ENCODE results near the gene MANEA. TPM values are rescaled to one million over a fixed set of nuclear protein-coding genes. Genes with fewer than 3 reads are reported as not detected.

MANEA gene
- total and polyA plus RNA-seq, 3 donors from 2014 or later = 10.9 to 13.0 (median 11.3) TPM

DNA sequence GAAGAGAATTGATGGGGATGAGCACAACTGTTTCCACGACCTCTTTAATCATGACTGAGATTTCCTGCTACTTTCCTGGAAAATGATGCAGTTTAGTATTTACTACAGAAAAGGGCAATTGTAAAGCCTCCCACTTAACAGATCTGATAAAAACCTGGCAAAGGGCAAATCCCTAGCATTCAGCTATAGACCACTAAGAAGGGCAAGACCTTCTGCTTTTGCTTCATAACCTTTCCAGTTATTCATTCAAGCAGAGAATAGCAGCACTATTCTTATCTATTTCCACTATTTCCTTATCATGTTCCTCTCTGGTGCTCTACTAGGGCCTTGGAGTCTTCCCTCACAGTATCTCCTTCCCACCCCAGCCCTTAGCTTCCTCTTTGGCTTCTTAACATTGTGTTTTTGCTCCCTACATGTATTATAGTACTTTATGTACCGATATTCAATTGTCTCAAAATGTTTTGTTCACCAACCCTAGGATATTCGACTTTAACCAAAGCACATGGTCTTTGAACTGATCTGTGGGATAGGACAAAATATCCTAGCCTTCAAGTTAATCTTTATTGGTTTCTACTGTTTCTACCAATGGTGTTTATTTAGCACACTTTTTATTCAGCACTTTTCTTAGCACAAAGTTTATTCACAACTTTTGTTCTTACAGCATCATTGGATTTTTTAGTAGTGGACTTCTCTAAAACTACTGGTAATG is 32.7 kb upstream of the MANEA start:
- TF ChIP-seq CTCF (IDR thresholded peaks at IDR 0.05) (no peak), POLR2A (IDR thresholded peaks at IDR 0.05) (no peak)
- Histone ChIP-seq H3K27me3 (no peaks in the 10 kb centered on the region), H3K36me3 (ENCODE audit: low read depth, missing control alignments) (no peaks in the 10 kb centered on the region), H3K4me1 (peaks cover 7% of the 10 kb centered on the region), H3K4me3 (no peak overlapping the region), H3K9me3 (no peaks in the 10 kb centered on the region), H3K27ac (peak overlapping the region; percentile 16 to 57)
- intact Hi-C loops (cut with DNase I; ENCODE audit: low total_unique reads) = no loop called here
- DNase-seq = no peak
- WGBS, 2 donors = 18 to 29% methylated on average over 3 of the region's 3 CpGs

GRCh38 chr6:95545226-95545625 is 32.1 kb upstream of the MANEA start:
- WGBS, 2 donors = 28 to 41% methylated on average over 3 of the region's 3 CpGs
- DNase-seq = peak; percentile 52
- H3K27ac ChIP-seq = peak overlapping the region; percentile 16 to 57

DNA sequence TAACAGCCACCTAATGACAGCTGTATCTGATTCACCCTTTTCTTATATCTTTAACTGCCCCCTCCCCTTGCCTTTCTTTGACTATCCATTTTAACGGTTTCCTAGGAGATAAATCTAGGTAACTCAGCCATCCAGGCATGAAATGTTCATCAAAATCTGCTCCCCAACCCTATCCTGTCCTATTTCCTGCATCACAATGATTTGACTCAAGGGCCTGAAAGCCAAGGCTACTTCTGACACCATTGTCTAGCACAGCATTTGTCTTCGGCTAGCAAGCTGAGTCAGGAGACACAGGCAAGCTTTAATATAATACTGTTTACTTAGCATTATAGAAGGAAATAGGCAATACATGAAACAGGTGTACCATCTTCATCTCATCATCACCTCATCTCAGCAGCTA is 31.6 kb upstream of the MANEA start:
- Histone ChIP-seq H3K4me1 (peaks cover 7% of the 10 kb centered on the region), H3K36me3 (ENCODE audit: low read depth, missing control alignments) (no peaks in the 10 kb centered on the region), H3K9me3 (no peaks in the 10 kb centered on the region), H3K27ac (peak overlapping the region in 1 of 2 donors; percentile 57), H3K4me3 (no peak overlapping the region), H3K27me3 (no peaks in the 10 kb centered on the region)
- intact Hi-C loops (cut with DNase I; ENCODE audit: low total_unique reads) = no loop called here
- DNase-seq = no peak
- 58 to 70% methylated on average over 2 of the region's 2 CpGs for WGBS, 2 donors
- TF ChIP-seq CTCF (IDR thresholded peaks at IDR 0.05) (no peak), POLR2A (IDR thresholded peaks at IDR 0.05) (no peak)

More at GRCh38 chr6:95545226-95545625, 32.1 kb upstream of the MANEA start:
- Histone ChIP-seq H3K36me3 (ENCODE audit: low read depth, missing control alignments) (no peaks in the 10 kb centered on the region), H3K4me3 (no peak overlapping the region), H3K9me3 (no peaks in the 10 kb centered on the region), H3K4me1 (peaks cover 7% of the 10 kb centered on the region), H3K27me3 (no peaks in the 10 kb centered on the region)
- no peak for TF ChIP-seq CTCF (IDR thresholded peaks at IDR 0.05)
- TF ChIP-seq POLR2A (IDR thresholded peaks at IDR 0.05) = no peak
- intact Hi-C loops (cut with DNase I; ENCODE audit: low total_unique reads) = no loop called here

- no peak overlapping the region for H3K4me3 ChIP-seq
- H3K27ac ChIP-seq = no peak overlapping the region
- peaks cover 7% of the 10 kb centered on the region for H3K4me1 ChIP-seq
- H3K9me3 ChIP-seq = no peaks in the 10 kb centered on the region
- 83 to 88% methylated on average over 1 of the region's 1 CpG for WGBS, 2 donors
- no peak for DNase-seq
- intact Hi-C loops (cut with DNase I; ENCODE audit: low total_unique reads) = no loop called here
- H3K27me3 ChIP-seq = no peaks in the 10 kb centered on the region
- TF ChIP-seq POLR2A (IDR thresholded peaks at IDR 0.05) (no peak), CTCF (IDR thresholded peaks at IDR 0.05) (no peak)
- no peaks in the 10 kb centered on the region for H3K36me3 ChIP-seq (ENCODE audit: low read depth, missing control alignments)
Observed at GRCh38 chr6:95546148-95546547, 31.2 kb upstream of the MANEA start.

DNA sequence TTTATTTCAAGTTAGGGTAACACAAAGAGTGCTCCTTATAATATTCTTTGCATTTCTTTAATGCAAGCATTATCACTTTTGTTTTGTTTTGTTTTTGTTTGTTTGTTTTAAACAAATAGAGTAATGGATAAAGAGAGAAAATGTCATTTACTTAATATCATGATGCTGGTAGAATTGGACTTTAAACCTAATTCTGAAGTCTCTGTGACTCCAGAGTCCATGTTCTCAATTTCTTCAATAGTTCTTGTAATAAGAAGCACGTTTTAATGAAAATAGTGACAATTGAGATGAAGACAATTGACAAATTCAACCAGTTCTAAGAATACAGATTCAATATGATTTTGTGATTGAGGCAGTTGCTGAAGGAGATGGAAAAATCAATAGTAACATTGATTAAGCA is 30.3 kb upstream of the MANEA start:
- no peak for TF ChIP-seq POLR2A (IDR thresholded peaks at IDR 0.05)
- TF ChIP-seq CTCF (IDR thresholded peaks at IDR 0.05) = no peak
- intact Hi-C loops (cut with DNase I; ENCODE audit: low total_unique reads) = no loop called here
- H3K27me3 ChIP-seq = no peaks in the 10 kb centered on the region
- no peak overlapping the region for H3K4me3 ChIP-seq
- no peak overlapping the region for H3K27ac ChIP-seq
- DNase-seq = no peak
- no peaks in the 10 kb centered on the region for H3K9me3 ChIP-seq
- no peaks in the 10 kb centered on the region for H3K36me3 ChIP-seq (ENCODE audit: low read depth, missing control alignments)
- 92 to 94% methylated on average over 1 of the region's 1 CpG for WGBS, 2 donors
- peaks cover 7% of the 10 kb centered on the region for H3K4me1 ChIP-seq
